Natural killer cell (primary cell): ENCODE measurements around the gene ZNF497. TPM values are rescaled to one million over a fixed set of nuclear protein-coding genes. Genes with fewer than 3 reads are reported as not detected.
"Not testable (repeated sequence)": the region's sequence is repeated elsewhere in the genome, so short reads cannot be mapped to it uniquely, and the experiment has no call there.

ENCODE experiments used
- ATAC-seq, 3 donors: fragments of 150-1000 bp in 2 of 3; fragments of 200-7000 bp in 1 of 3; cut with Tn5 transposase; 1 replicate in 1 of 3; 2 replicates in 2 of 3; pipeline ENCODE4 v1.10.0; 2021; ENCODE audit warnings: mild to moderate bottlenecking in 2 of 3, moderate library complexity in 2 of 3
- DNase-seq, 2 donors: peaks; one replicate each; pipeline versions ENCODE4 v3.0.0 to v3.0.0-alpha.2; 2013 to 2021; ENCODE audit warnings: mixed read lengths in 1 of 2
- H3K27ac ChIP-seq: one replicate; pipeline ENCODE4 v1.5.1; 2013; ENCODE audit warnings: mild to moderate bottlenecking, low read length
- H3K27me3 ChIP-seq: one replicate; pipeline ENCODE4 v1.6.1; 2013; ENCODE audit warnings: low read length; ENCODE audit not compliant: control insufficient read depth, insufficient read depth
- H3K36me3 ChIP-seq: one replicate; pipeline ENCODE4 v1.6.1; 2013; ENCODE audit warnings: low read length; ENCODE audit not compliant: control insufficient read depth, insufficient read depth
- H3K4me1 ChIP-seq: one replicate; pipeline ENCODE4 v1.6.1; 2013; ENCODE audit warnings: low read length; ENCODE audit not compliant: control insufficient read depth, insufficient read depth
- H3K4me3 ChIP-seq: one replicate; pipeline ENCODE4 v1.5.1; 2013; ENCODE audit warnings: low read length
- H3K9me3 ChIP-seq: one replicate; pipeline ENCODE4 v1.6.1; 2013; ENCODE audit warnings: low read length; ENCODE audit not compliant: control insufficient read depth, insufficient read depth
- H3K27ac Mint-ChIP-seq, 2 donors: one replicate each; pipeline ENCODE4 v1.8.0; 2022; ENCODE audit warnings: mild to moderate bottlenecking in 2 of 2, mixed read lengths in 2 of 2, moderate library complexity in 1 of 2
- H3K27me3 Mint-ChIP-seq, 2 donors: one replicate each; pipeline ENCODE4 v1.8.0; 2022; ENCODE audit warnings: low read depth in 2 of 2, mixed read lengths in 2 of 2
- H3K36me3 Mint-ChIP-seq: one replicate; pipeline ENCODE4 v1.8.0; 2022; ENCODE audit warnings: mixed read lengths
- H3K4me1 Mint-ChIP-seq, 2 donors: one replicate each; pipeline ENCODE4 v1.8.0; 2022; ENCODE audit warnings: mixed read lengths in 2 of 2
- H3K4me3 Mint-ChIP-seq: one replicate; pipeline ENCODE4 v1.8.0; 2022; ENCODE audit warnings: mild to moderate bottlenecking, moderate library complexity, mixed read lengths
- H3K9me3 Mint-ChIP-seq, 2 donors: one replicate each; pipeline ENCODE4 v1.8.0; 2022; ENCODE audit warnings: mixed read lengths in 2 of 2
- CTCF ChIP-seq: fragments of 200-600 bp; IDR thresholded peaks from one replicate; pipeline ENCODE4 v1.8.0; 2022; ENCODE audit warnings: antibody characterized with exemption
- WGBS: methylation state at CpG from one replicate; pipeline ENCODE4 v1.1.7; 2013; ENCODE audit warnings: missing lambda C conversion rate; ENCODE audit not compliant: insufficient coverage; 5-methylcytosine and 5-hydroxymethylcytosine counted together
- intact Hi-C: fragments of 100-400 bp; cut with micrococcal nuclease; formaldehyde crosslinking; loops from one replicate; pipeline ENCODE4 v1.14.2; 2022
- total RNA-seq, 4 donors: library from RNA; stranded (reverse); fragments of 120-200 nt in 1 of 4; gene quantifications; one replicate each; pipeline versions ENCODE4 v1.2.3 to v1.2.4, GENCODE V29; 2013 to 2022

Gene ZNF497
- total RNA-seq, 3 donors from 2014 or later (not counting 1 experiment from before 2014, with no cell fraction given) = 0.40 to 0.61 (median 0.60) TPM

DNA sequence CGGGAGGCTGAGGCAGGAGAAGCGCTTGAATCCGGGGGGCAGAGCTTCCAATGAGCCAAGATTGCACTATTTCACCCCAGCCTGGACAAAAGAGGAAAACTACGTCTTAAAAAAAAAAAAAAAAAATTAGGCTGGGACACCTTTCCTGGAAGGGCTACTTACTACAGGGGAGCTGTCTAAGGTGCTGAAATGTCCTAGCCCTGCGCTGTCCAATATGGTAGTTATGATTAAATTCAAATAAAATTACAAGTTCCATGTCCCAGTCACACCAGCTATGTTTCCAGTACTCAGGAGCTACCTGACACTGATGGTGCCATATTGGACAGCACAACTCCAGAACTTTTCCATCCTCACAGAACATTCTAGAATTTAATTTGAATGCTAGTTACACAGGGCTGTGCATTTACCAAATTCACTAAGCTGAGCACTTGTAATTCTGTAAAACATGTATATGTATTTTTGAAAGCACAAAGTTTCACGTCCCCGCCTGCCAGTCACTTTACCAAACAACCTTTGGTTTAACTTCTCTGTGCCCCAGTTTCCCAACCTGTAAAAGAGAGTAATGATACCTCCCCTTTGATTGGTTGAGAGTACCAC lies 45.0 kb downstream of the ZNF497 start:
- no peaks in the 10 kb centered on the region for H3K9me3 Mint-ChIP-seq
- H3K4me1 Mint-ChIP-seq = no peaks in the 10 kb centered on the region
- H3K4me1 ChIP-seq = no peaks in the 10 kb centered on the region
- TF ChIP-seq CTCF = no peak
- no peak overlapping the region for H3K4me3 ChIP-seq
- peak in 1 of 2 donors; percentile 64 for DNase-seq
- no peaks in the 10 kb centered on the region for H3K27me3 ChIP-seq
- no peak overlapping the region for H3K4me3 Mint-ChIP-seq
- peaks cover 8% of the 10 kb centered on the region for H3K36me3 Mint-ChIP-seq
- H3K27me3 Mint-ChIP-seq = no peaks in the 10 kb centered on the region
- H3K9me3 ChIP-seq = no peaks in the 10 kb centered on the region
- 92% methylated on average over 6 of the region's 7 CpGs for WGBS
- intact Hi-C loops = no loop called here
- H3K36me3 ChIP-seq = peaks cover 27% of the 10 kb centered on the region
- peak in 2 of 3 donors; percentile 39 to 57 for ATAC-seq
- H3K27ac Mint-ChIP-seq = no peak overlapping the region
- no peak overlapping the region for H3K27ac ChIP-seq

DNA sequence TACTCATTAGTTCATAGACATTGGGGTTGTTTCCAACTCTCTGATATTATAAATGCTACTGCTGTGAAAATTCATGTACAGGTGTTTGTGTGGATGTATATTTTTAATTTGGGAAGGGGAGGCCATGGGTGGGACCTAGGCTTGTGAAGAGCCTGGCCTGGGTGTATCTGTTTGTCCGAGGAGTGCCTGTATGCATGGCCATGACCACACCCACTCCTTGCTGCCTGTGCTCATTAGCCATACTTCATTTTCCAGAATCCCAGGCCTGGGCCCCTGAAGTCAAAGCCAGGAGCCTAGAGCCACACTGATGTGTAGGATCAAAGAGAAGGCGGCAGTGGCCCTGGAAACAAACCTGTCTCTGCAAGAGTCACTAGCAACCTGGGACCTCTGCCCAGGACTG lies 47.0 kb downstream of the ZNF497 start:
- Mint-ChIP-seq H3K27ac (peak overlapping the region in 1 of 2 donors; percentile 7), H3K27me3 (no peaks in the 10 kb centered on the region), H3K4me1 (peaks cover 4 to 5% of the 10 kb centered on the region in 2 donors), H3K4me3 (no peak overlapping the region), H3K9me3 (no peaks in the 10 kb centered on the region), H3K36me3 (peaks cover 19% of the 10 kb centered on the region)
- no peak for DNase-seq
- WGBS = 98% methylated on average over 2 of the region's 2 CpGs
- ATAC-seq = peak in 1 of 3 donors; percentile 9
- Histone ChIP-seq H3K27ac (no peak overlapping the region), H3K4me1 (no peaks in the 10 kb centered on the region), H3K9me3 (no peaks in the 10 kb centered on the region), H3K27me3 (no peaks in the 10 kb centered on the region), H3K36me3 (peaks cover 42% of the 10 kb centered on the region), H3K4me3 (no peak overlapping the region)
- intact Hi-C loops = no loop called here
- TF ChIP-seq CTCF = no peak

- H3K4me3 ChIP-seq = no peak overlapping the region
- H3K36me3 ChIP-seq = peaks cover 71% of the 10 kb centered on the region
- peaks cover 1% of the 10 kb centered on the region for H3K4me1 ChIP-seq
- H3K27me3 Mint-ChIP-seq = no peaks in the 10 kb centered on the region
- ATAC-seq (no peak), DNase-seq (no peak)
- 96% methylated on average over 7 of the region's 7 CpGs for WGBS
- H3K4me1 Mint-ChIP-seq = peaks cover 23 to 34% of the 10 kb centered on the region in 2 donors
- no peak overlapping the region for H3K4me3 Mint-ChIP-seq
- H3K27me3 ChIP-seq = no peaks in the 10 kb centered on the region
- H3K27ac Mint-ChIP-seq = peak overlapping the region; percentile 56 to 58
- H3K9me3 ChIP-seq = no peaks in the 10 kb centered on the region
- no peak for TF ChIP-seq CTCF
- no peaks in the 10 kb centered on the region for H3K9me3 Mint-ChIP-seq
- intact Hi-C loops = no loop called here
- peaks cover 19% of the 10 kb centered on the region for H3K36me3 Mint-ChIP-seq
- H3K27ac ChIP-seq = no peak overlapping the region
Observed at GRCh38 chr19:58311345-58311865, 51.1 kb downstream of the ZNF497 start.

GRCh38 chr19:58310685-58311084 lies 51.9 kb downstream of the ZNF497 start:
- Mint-ChIP-seq H3K4me1 (peaks cover 30 to 41% of the 10 kb centered on the region in 2 donors), H3K36me3 (peaks cover 19% of the 10 kb centered on the region), H3K27ac (peak overlapping the region; percentile 56 to 58)
- H3K27me3 ChIP-seq, H3K4me3 Mint-ChIP-seq, intact Hi-C loops, H3K27ac ChIP-seq, H3K27me3 Mint-ChIP-seq, H3K4me1 ChIP-seq, H3K9me3 Mint-ChIP-seq, H3K4me3 ChIP-seq, ATAC-seq, H3K9me3 ChIP-seq: not testable (repeated sequence)
- DNase-seq = peak in 1 of 2 donors; percentile 22
- peak; percentile 20 for TF ChIP-seq CTCF
- peaks cover 68% of the 10 kb centered on the region for H3K36me3 ChIP-seq
- 95% methylated on average over 11 of the region's 13 CpGs for WGBS
